WTC11 (cell line): Measurements from ENCODE around the gene ERVMER34-1. TPM values are rescaled to one million over a fixed set of nuclear protein-coding genes. Genes with fewer than 3 reads are reported as not detected.

Source experiments
- ATAC-seq: fragments of 200-7000 bp; cut with Tn5 transposase; 2 replicates; pipeline ENCODE4 v1.10.0; 2021; ENCODE audit warnings: mild to moderate bottlenecking, moderate library complexity
- CTCF ChIA-PET: fragments of 300-600 bp; sonication (Branson Sonifier 250); formaldehyde crosslinking; loops from one replicate; lab custom pipeline; 2021; ENCODE audit warnings: antibody characterized with exemption; lab: Charles Lee
- POLR2A ChIA-PET: fragments of 350-600 bp; sonication (Branson Sonifier 250); formaldehyde crosslinking; loops from one replicate; lab custom pipeline; 2021; ENCODE audit warnings: antibody characterized with exemption; lab: Charles Lee
- DNase-seq: peaks from one replicate; pipeline ENCODE4 v3.0.0; 2021; ENCODE audit warnings: low spot score
- H3K27ac Mint-ChIP-seq: 2 replicates; pipeline ENCODE4 v1.8.0; 2021; ENCODE audit warnings: mixed read lengths
- H3K27me3 Mint-ChIP-seq: 2 replicates; pipeline ENCODE4 v1.8.0; 2021; ENCODE audit warnings: low read depth, mild to moderate bottlenecking, moderate library complexity, mixed read lengths
- H3K36me3 Mint-ChIP-seq: 2 replicates; pipeline ENCODE4 v1.8.0; 2021; ENCODE audit warnings: mixed read lengths
- H3K4me1 Mint-ChIP-seq: 2 replicates; pipeline ENCODE4 v1.8.0; 2022; ENCODE audit warnings: mixed read lengths
- H3K4me3 Mint-ChIP-seq: 2 replicates; pipeline ENCODE4 v1.8.0; 2021; ENCODE audit warnings: mild to moderate bottlenecking, moderate library complexity, mixed read lengths
- H3K9me3 Mint-ChIP-seq: 2 replicates; pipeline ENCODE4 v1.8.0; 2021; ENCODE audit warnings: mixed read lengths
- ATF1 ChIP-seq: sonication (generic); formaldehyde crosslinking; IDR thresholded peaks from 2 replicates; pipeline ENCODE4 v1.8.1; 2023; ENCODE audit warnings: mild to moderate bottlenecking, moderate library complexity, missing genetic modification reagents
- FOXK1 ChIP-seq: sonication (generic); formaldehyde crosslinking; IDR thresholded peaks from 2 replicates; pipeline ENCODE4 v1.8.0; 2022; ENCODE audit warnings: mild to moderate bottlenecking, moderate library complexity, missing genetic modification reagents
- FOXP1 ChIP-seq: sonication (generic); formaldehyde crosslinking; IDR thresholded peaks from 2 replicates; pipeline ENCODE4 v1.8.0; 2022; ENCODE audit warnings: missing genetic modification reagents, mild to moderate bottlenecking, moderate library complexity, borderline replicate concordance
- GRHL2 ChIP-seq: fragments of 250-450 bp; sonication (Bioruptor Pico); IDR thresholded peaks from 2 replicates; pipeline ENCODE4 v1.8.0; 2022; ENCODE audit warnings: mild to moderate bottlenecking, moderate library complexity; ENCODE audit not compliant: insufficient replicate concordance, severe bottlenecking
- JAZF1 ChIP-seq: fragments of 250-450 bp; sonication (Bioruptor Pico); IDR thresholded peaks from 2 replicates; pipeline ENCODE4 v1.9.0; 2021; ENCODE audit warnings: moderate library complexity, mild to moderate bottlenecking, inconsistent platforms
- KAT7 ChIP-seq: sonication (generic); formaldehyde crosslinking; IDR thresholded peaks from 2 replicates; pipeline ENCODE4 v1.8.1; 2023; ENCODE audit warnings: missing genetic modification reagents, mild to moderate bottlenecking, borderline replicate concordance
- MYBL2 ChIP-seq: sonication (generic); formaldehyde crosslinking; IDR thresholded peaks from 2 replicates; pipeline ENCODE4 v1.8.1; 2023; ENCODE audit warnings: mild to moderate bottlenecking, moderate library complexity, missing genetic modification reagents
- NFYB ChIP-seq: sonication (generic); formaldehyde crosslinking; conservative IDR thresholded peaks from 2 replicates; pipeline ENCODE4 v1.8.0; 2022; ENCODE audit warnings: low read depth, missing genetic modification reagents
- SMAD4 ChIP-seq: sonication (generic); formaldehyde crosslinking; IDR thresholded peaks from 2 replicates; pipeline ENCODE4 v1.8.0; 2022; ENCODE audit warnings: mild to moderate bottlenecking, missing genetic modification reagents
- TP53 ChIP-seq: sonication (generic); formaldehyde crosslinking; IDR thresholded peaks from 2 replicates; pipeline ENCODE4 v1.8.1; 2023; ENCODE audit warnings: mild to moderate bottlenecking, missing genetic modification reagents
- ZNF416 ChIP-seq: fragments of 250-450 bp; sonication (Bioruptor Pico); IDR thresholded peaks from 2 replicates; pipeline ENCODE4 v1.9.0; 2021; ENCODE audit warnings: mild to moderate bottlenecking, inconsistent platforms
- ZNF671 ChIP-seq: fragments of 250-450 bp; sonication (Bioruptor Pico); IDR thresholded peaks from 2 replicates; pipeline ENCODE4 v1.8.0; 2021; ENCODE audit warnings: mild to moderate bottlenecking
- total RNA-seq: library from RNA; stranded (reverse); gene quantifications from 3 replicates; pipeline ENCODE4 v1.2.3, GENCODE V29; 2021
- TF ChIP-seq, protein P1 (sequence below): sonication (generic); formaldehyde crosslinking; IDR thresholded peaks from 2 replicates; pipeline ENCODE4 v1.8.1; 2023; ENCODE audit warnings: mild to moderate bottlenecking, missing genetic modification reagents
- TF ChIP-seq, protein P2 (sequence below): sonication (generic); formaldehyde crosslinking; IDR thresholded peaks from 2 replicates; pipeline ENCODE4 v1.8.1; 2022; ENCODE audit warnings: missing genetic modification reagents, borderline replicate concordance
- TF ChIP-seq, protein P3 (sequence below): sonication (generic); formaldehyde crosslinking; IDR thresholded peaks from 2 replicates; pipeline ENCODE4 v1.8.0; 2022; ENCODE audit warnings: mild to moderate bottlenecking, missing genetic modification reagents
- TF ChIP-seq, protein P4 (sequence below): sonication (generic); formaldehyde crosslinking; IDR thresholded peaks from 2 replicates; pipeline ENCODE4 v1.8.0; 2022; ENCODE audit warnings: mild to moderate bottlenecking, missing genetic modification reagents
- TF ChIP-seq, protein P5 (sequence below): sonication (generic); formaldehyde crosslinking; conservative IDR thresholded peaks from 2 replicates; pipeline ENCODE4 v1.8.1; 2023; ENCODE audit warnings: mild to moderate bottlenecking, low read depth, missing genetic modification reagents, moderate library complexity
- TF ChIP-seq, protein P6 (sequence below): sonication (generic); formaldehyde crosslinking; IDR thresholded peaks from 2 replicates; pipeline ENCODE4 v1.8.1; 2023; ENCODE audit warnings: mild to moderate bottlenecking, moderate library complexity, missing genetic modification reagents
- TF ChIP-seq, protein P7 (sequence below): sonication (generic); formaldehyde crosslinking; IDR thresholded peaks from 2 replicates; pipeline ENCODE4 v1.8.0; 2022; ENCODE audit warnings: mild to moderate bottlenecking, missing genetic modification reagents

Gene ERVMER34-1
- total RNA-seq, 1 experiment from 2014 or later, result 14.6 TPM

DNA sequence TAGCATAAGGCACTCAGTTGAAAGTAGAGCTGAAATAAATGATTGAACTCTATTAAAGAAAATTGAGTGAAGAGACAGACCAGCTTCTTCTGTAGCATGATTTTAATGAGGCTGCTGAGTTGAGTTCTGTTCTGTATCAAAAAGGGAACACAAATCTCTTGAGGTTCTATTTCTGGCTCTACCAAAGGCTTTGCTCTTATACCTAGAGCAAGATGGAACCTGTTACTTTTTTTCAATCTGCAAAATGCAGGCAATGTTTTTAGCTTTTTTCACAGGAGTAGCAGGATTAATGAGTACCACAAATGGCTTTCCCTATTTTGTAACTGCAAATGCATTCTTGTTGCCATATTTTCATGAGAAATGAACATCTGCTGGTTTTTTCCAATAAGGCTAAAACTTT, 4.2 kb upstream of the ERVMER34-1 start:
- CTCF ChIA-PET, result no interaction called here
- no peak overlapping the region for H3K27ac Mint-ChIP-seq
- H3K36me3 Mint-ChIP-seq, result peaks cover 4% of the 10 kb centered on the region
- TF ChIP-seq SMAD4 (CRISPR knock-in tag) (no peak), FOXK1 (CRISPR knock-in tag) (no peak), MYBL2 (no peak), TP53 (CRISPR knock-in tag) (no peak), ATF1 (CRISPR knock-in tag) (no peak), ZNF416 (no peak), ZNF671 (no peak), GRHL2 (CRISPR knock-in tag) (no peak), NFYB (no peak), FOXP1 (no peak), JAZF1 (CRISPR knock-in tag) (no peak), KAT7 (CRISPR knock-in tag) (no peak)
- TF ChIP-seq, protein P1, sequence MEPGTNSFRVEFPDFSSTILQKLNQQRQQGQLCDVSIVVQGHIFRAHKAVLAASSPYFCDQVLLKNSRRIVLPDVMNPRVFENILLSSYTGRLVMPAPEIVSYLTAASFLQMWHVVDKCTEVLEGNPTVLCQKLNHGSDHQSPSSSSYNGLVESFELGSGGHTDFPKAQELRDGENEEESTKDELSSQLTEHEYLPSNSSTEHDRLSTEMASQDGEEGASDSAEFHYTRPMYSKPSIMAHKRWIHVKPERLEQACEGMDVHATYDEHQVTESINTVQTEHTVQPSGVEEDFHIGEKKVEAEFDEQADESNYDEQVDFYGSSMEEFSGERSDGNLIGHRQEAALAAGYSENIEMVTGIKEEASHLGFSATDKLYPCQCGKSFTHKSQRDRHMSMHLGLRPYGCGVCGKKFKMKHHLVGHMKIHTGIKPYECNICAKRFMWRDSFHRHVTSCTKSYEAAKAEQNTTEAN (CRISPR knock-in tag), result no peak
- TF ChIP-seq, protein P2, sequence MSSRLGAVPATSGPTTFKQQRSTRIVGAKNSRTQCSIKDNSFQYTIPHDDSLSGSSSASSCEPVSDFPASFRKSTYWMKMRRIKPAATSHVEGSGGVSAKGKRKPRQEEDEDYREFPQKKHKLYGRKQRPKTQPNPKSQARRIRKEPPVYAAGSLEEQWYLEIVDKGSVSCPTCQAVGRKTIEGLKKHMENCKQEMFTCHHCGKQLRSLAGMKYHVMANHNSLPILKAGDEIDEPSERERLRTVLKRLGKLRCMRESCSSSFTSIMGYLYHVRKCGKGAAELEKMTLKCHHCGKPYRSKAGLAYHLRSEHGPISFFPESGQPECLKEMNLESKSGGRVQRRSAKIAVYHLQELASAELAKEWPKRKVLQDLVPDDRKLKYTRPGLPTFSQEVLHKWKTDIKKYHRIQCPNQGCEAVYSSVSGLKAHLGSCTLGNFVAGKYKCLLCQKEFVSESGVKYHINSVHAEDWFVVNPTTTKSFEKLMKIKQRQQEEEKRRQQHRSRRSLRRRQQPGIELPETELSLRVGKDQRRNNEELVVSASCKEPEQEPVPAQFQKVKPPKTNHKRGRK (CRISPR knock-in tag), result no peak
- TF ChIP-seq, protein P3, sequence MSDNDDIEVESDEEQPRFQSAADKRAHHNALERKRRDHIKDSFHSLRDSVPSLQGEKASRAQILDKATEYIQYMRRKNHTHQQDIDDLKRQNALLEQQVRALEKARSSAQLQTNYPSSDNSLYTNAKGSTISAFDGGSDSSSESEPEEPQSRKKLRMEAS (CRISPR knock-in tag), result no peak
- TF ChIP-seq, protein P4, sequence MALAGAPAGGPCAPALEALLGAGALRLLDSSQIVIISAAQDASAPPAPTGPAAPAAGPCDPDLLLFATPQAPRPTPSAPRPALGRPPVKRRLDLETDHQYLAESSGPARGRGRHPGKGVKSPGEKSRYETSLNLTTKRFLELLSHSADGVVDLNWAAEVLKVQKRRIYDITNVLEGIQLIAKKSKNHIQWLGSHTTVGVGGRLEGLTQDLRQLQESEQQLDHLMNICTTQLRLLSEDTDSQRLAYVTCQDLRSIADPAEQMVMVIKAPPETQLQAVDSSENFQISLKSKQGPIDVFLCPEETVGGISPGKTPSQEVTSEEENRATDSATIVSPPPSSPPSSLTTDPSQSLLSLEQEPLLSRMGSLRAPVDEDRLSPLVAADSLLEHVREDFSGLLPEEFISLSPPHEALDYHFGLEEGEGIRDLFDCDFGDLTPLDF, result no peak
- TF ChIP-seq, protein P5, sequence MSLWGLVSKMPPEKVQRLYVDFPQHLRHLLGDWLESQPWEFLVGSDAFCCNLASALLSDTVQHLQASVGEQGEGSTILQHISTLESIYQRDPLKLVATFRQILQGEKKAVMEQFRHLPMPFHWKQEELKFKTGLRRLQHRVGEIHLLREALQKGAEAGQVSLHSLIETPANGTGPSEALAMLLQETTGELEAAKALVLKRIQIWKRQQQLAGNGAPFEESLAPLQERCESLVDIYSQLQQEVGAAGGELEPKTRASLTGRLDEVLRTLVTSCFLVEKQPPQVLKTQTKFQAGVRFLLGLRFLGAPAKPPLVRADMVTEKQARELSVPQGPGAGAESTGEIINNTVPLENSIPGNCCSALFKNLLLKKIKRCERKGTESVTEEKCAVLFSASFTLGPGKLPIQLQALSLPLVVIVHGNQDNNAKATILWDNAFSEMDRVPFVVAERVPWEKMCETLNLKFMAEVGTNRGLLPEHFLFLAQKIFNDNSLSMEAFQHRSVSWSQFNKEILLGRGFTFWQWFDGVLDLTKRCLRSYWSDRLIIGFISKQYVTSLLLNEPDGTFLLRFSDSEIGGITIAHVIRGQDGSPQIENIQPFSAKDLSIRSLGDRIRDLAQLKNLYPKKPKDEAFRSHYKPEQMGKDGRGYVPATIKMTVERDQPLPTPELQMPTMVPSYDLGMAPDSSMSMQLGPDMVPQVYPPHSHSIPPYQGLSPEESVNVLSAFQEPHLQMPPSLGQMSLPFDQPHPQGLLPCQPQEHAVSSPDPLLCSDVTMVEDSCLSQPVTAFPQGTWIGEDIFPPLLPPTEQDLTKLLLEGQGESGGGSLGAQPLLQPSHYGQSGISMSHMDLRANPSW (CRISPR knock-in tag), result no peak
- TF ChIP-seq, protein P6, sequence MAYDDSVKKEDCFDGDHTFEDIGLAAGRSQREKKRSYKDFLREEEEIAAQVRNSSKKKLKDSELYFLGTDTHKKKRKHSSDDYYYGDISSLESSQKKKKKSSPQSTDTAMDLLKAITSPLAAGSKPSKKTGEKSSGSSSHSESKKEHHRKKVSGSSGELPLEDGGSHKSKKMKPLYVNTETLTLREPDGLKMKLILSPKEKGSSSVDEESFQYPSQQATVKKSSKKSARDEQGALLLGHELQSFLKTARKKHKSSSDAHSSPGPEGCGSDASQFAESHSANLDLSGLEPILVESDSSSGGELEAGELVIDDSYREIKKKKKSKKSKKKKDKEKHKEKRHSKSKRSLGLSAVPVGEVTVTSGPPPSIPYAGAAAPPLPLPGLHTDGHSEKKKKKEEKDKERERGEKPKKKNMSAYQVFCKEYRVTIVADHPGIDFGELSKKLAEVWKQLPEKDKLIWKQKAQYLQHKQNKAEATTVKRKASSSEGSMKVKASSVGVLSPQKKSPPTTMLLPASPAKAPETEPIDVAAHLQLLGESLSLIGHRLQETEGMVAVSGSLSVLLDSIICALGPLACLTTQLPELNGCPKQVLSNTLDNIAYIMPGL (CRISPR knock-in tag), result no peak
- TF ChIP-seq, protein P7, sequence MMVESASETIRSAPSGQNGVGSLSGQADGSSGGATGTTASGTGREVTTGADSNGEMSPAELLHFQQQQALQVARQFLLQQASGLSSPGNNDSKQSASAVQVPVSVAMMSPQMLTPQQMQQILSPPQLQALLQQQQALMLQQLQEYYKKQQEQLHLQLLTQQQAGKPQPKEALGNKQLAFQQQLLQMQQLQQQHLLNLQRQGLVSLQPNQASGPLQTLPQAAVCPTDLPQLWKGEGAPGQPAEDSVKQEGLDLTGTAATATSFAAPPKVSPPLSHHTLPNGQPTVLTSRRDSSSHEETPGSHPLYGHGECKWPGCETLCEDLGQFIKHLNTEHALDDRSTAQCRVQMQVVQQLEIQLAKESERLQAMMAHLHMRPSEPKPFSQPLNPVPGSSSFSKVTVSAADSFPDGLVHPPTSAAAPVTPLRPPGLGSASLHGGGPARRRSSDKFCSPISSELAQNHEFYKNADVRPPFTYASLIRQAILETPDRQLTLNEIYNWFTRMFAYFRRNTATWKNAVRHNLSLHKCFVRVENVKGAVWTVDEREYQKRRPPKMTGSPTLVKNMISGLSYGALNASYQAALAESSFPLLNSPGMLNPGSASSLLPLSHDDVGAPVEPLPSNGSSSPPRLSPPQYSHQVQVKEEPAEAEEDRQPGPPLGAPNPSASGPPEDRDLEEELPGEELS (CRISPR knock-in tag), result no peak
- H3K4me1 Mint-ChIP-seq, result peaks cover 2% of the 10 kb centered on the region
- no peak for ATAC-seq
- H3K9me3 Mint-ChIP-seq, result peaks cover 9% of the 10 kb centered on the region
- peaks cover 32% of the 10 kb centered on the region for H3K27me3 Mint-ChIP-seq
- POLR2A ChIA-PET, result interaction anchor here (0.6 kb wide), 1 partner anchor 547 kb away, joined by 4 read pairs; no protein-coding TSS in a partner anchor
- no peak for DNase-seq
- H3K4me3 Mint-ChIP-seq, result no peak overlapping the region
